ENCODE results near the gene PIR. TPM values are rescaled to one million over a fixed set of nuclear protein-coding genes. Genes with fewer than 3 reads are reported as not detected.
A peak's percentile ranks its signal among the peaks of the same experiment; 100 is the strongest.

The PIR gene
- total and polyA plus RNA-seq, 9 of the 15 experiments (the other 6 are each of a cell fraction or from before 2014, with no cell fraction given), result 7.5 to 29.8 (median 11.5) TPM

GRCh38 chrX:15530318-15530717 is 37.2 kb upstream of the PIR start (continued):
- TF ChIP-seq FOXM1 (IDR thresholded peaks at IDR 0.05; ENCODE audit: low read depth) (peak; percentile 23; the same call in 1 of the 2 replicates), FOXM1 (CRISPR knock-in tag; IDR thresholded peaks at IDR 0.05; ENCODE audit: low read depth) (no peak), KLF1 (tag; IDR thresholded peaks at IDR 0.05) (no peak), RBFOX2 (IDR thresholded peaks at IDR 0.05; ENCODE audit: low read depth, low read length) (0 out of 2 replicates have a peak, but pooled peaks have one; percentile 21), USF2 (CRISPR knock-in tag; IDR thresholded peaks at IDR 0.05) (peak; percentile 93), L3MBTL2 (IDR thresholded peaks at IDR 0.05) (peak; percentile 72), MTF1 (CRISPR knock-in tag; IDR thresholded peaks at IDR 0.05; ENCODE audit: borderline replicate concordance) (no peak), LARP7 (IDR thresholded peaks at IDR 0.05) (no peak), USF1 (CRISPR knock-in tag; IDR thresholded peaks at IDR 0.05) (peak; percentile 83), RBM25 (IDR thresholded peaks at IDR 0.05; ENCODE audit: low read depth, low read length, severe bottlenecking) (peak; percentile 51), POLR2A (conservative IDR thresholded peaks at IDR 0.05) (peak; percentile 68), PBX2 (CRISPR knock-in tag; IDR thresholded peaks at IDR 0.05; ENCODE audit: low read depth) (peak; percentile 48; the same call in 1 of the 2 replicates), PBX2 (tag; conservative IDR thresholded peaks at IDR 0.05; ENCODE audit: low read depth) (peak; percentile 92), ZNF592 (IDR thresholded peaks at IDR 0.05) (peak; percentile 78), POLR2AphosphoS5 (IDR thresholded peaks at IDR 0.05; ENCODE audit: control insufficient read depth, insufficient read depth, low read depth, low read length) (peak; percentile 67; the same call in 1 of the 2 replicates), VEZF1 (CRISPR knock-in tag; IDR thresholded peaks at IDR 0.05) (peak; percentile 33; the same call in 1 of the 2 replicates), TCF3 (CRISPR knock-in tag; IDR thresholded peaks at IDR 0.05) (no peak), ZFP1 (CRISPR knock-in tag; IDR thresholded peaks at IDR 0.05) (no peak)
